Natural killer cell (primary cell): Measurements from ENCODE around the gene TOP2B. TPM values are rescaled to one million over a fixed set of nuclear protein-coding genes. Genes with fewer than 3 reads are reported as not detected.
A peak's percentile ranks its signal among the peaks of the same experiment; 100 is the strongest.

Source experiments
- ATAC-seq, 3 donors: fragments of 150-1000 bp in 2 of 3; fragments of 200-7000 bp in 1 of 3; cut with Tn5 transposase; 1 replicate in 1 of 3; 2 replicates in 2 of 3; pipeline ENCODE4 v1.10.0; 2021; ENCODE audit warnings: mild to moderate bottlenecking in 2 of 3, moderate library complexity in 2 of 3
- DNase-seq, 2 donors: peaks; one replicate each; pipeline versions ENCODE4 v3.0.0 to v3.0.0-alpha.2; 2013 to 2021; ENCODE audit warnings: mixed read lengths in 1 of 2
- H3K27ac ChIP-seq: one replicate; pipeline ENCODE4 v1.5.1; 2013; ENCODE audit warnings: mild to moderate bottlenecking, low read length
- H3K27me3 ChIP-seq: one replicate; pipeline ENCODE4 v1.6.1; 2013; ENCODE audit warnings: low read length; ENCODE audit not compliant: control insufficient read depth, insufficient read depth
- H3K36me3 ChIP-seq: one replicate; pipeline ENCODE4 v1.6.1; 2013; ENCODE audit warnings: low read length; ENCODE audit not compliant: control insufficient read depth, insufficient read depth
- H3K4me1 ChIP-seq: one replicate; pipeline ENCODE4 v1.6.1; 2013; ENCODE audit warnings: low read length; ENCODE audit not compliant: control insufficient read depth, insufficient read depth
- H3K4me3 ChIP-seq: one replicate; pipeline ENCODE4 v1.5.1; 2013; ENCODE audit warnings: low read length
- H3K9me3 ChIP-seq: one replicate; pipeline ENCODE4 v1.6.1; 2013; ENCODE audit warnings: low read length; ENCODE audit not compliant: control insufficient read depth, insufficient read depth
- H3K27ac Mint-ChIP-seq, 2 donors: one replicate each; pipeline ENCODE4 v1.8.0; 2022; ENCODE audit warnings: mild to moderate bottlenecking in 2 of 2, mixed read lengths in 2 of 2, moderate library complexity in 1 of 2
- H3K27me3 Mint-ChIP-seq, 2 donors: one replicate each; pipeline ENCODE4 v1.8.0; 2022; ENCODE audit warnings: low read depth in 2 of 2, mixed read lengths in 2 of 2
- H3K36me3 Mint-ChIP-seq: one replicate; pipeline ENCODE4 v1.8.0; 2022; ENCODE audit warnings: mixed read lengths
- H3K4me1 Mint-ChIP-seq, 2 donors: one replicate each; pipeline ENCODE4 v1.8.0; 2022; ENCODE audit warnings: mixed read lengths in 2 of 2
- H3K4me3 Mint-ChIP-seq: one replicate; pipeline ENCODE4 v1.8.0; 2022; ENCODE audit warnings: mild to moderate bottlenecking, moderate library complexity, mixed read lengths
- H3K9me3 Mint-ChIP-seq, 2 donors: one replicate each; pipeline ENCODE4 v1.8.0; 2022; ENCODE audit warnings: mixed read lengths in 2 of 2
- CTCF ChIP-seq: fragments of 200-600 bp; IDR thresholded peaks from one replicate; pipeline ENCODE4 v1.8.0; 2022; ENCODE audit warnings: antibody characterized with exemption
- WGBS: methylation state at CpG from one replicate; pipeline ENCODE4 v1.1.7; 2013; ENCODE audit warnings: missing lambda C conversion rate; ENCODE audit not compliant: insufficient coverage; 5-methylcytosine and 5-hydroxymethylcytosine counted together
- intact Hi-C: fragments of 100-400 bp; cut with micrococcal nuclease; formaldehyde crosslinking; loops from one replicate; pipeline ENCODE4 v1.14.2; 2022
- total RNA-seq, 4 donors: library from RNA; stranded (reverse); fragments of 120-200 nt in 1 of 4; gene quantifications; one replicate each; pipeline versions ENCODE4 v1.2.3 to v1.2.4, GENCODE V29; 2013 to 2022

Gene TOP2B
- total RNA-seq, 3 donors from 2014 or later (not counting 1 experiment from before 2014, with no cell fraction given): 126 to 180 (median 152) TPM

GRCh38 chr3:25665315-25666280 lies 891 bp upstream of the TOP2B start:
- peak overlapping the region; percentile 99 for H3K27ac Mint-ChIP-seq
- H3K27ac ChIP-seq: peak overlapping the region; percentile 90
- H3K36me3 Mint-ChIP-seq: no peaks in the 10 kb centered on the region
- H3K4me1 Mint-ChIP-seq: peaks cover 44 to 46% of the 10 kb centered on the region in 2 donors
- no peaks in the 10 kb centered on the region for H3K9me3 ChIP-seq
- intact Hi-C loops: loop anchor here (2.0 kb wide), 1 partner anchor 117 kb away; the partner anchor contains the start of gene NGLY1
- H3K9me3 Mint-ChIP-seq: no peaks in the 10 kb centered on the region
- peaks cover 16% of the 10 kb centered on the region for H3K4me1 ChIP-seq
- H3K4me3 ChIP-seq: peak overlapping the region; percentile 90
- no peaks in the 10 kb centered on the region for H3K27me3 ChIP-seq
- DNase-seq (peak in 1 of 2 donors; percentile 55), ATAC-seq (peak in 2 of 3 donors; percentile 19)
- peak overlapping the region; percentile 99 for H3K4me3 Mint-ChIP-seq
- 7% methylated on average over 14 of the region's 14 CpGs for WGBS
- no peak for TF ChIP-seq CTCF
- H3K27me3 Mint-ChIP-seq: peaks cover 0 to 2% of the 10 kb centered on the region in 2 donors
- no peaks in the 10 kb centered on the region for H3K36me3 ChIP-seq

- Histone ChIP-seq H3K4me3 (peak overlapping the region; percentile 90), H3K36me3 (no peaks in the 10 kb centered on the region), H3K4me1 (peaks cover 16% of the 10 kb centered on the region), H3K27ac (peak overlapping the region; percentile 90), H3K9me3 (no peaks in the 10 kb centered on the region), H3K27me3 (no peaks in the 10 kb centered on the region)
- WGBS: under 1% methylated on average over 112 of the region's 115 CpGs
- H3K4me1 Mint-ChIP-seq: peaks cover 56 to 61% of the 10 kb centered on the region in 2 donors
- peak overlapping the region; percentile 99 for H3K27ac Mint-ChIP-seq
- TF ChIP-seq CTCF: no peak
- no peaks in the 10 kb centered on the region for H3K9me3 Mint-ChIP-seq
- intact Hi-C loops: loop anchor here (2.0 kb wide), 2 partner anchors 15 to 119 kb away; partner anchors contain the start of gene NGLY1
- ATAC-seq: peak; percentile 35 to 46 (median 37)
- no peaks in the 10 kb centered on the region for H3K36me3 Mint-ChIP-seq
- H3K4me3 Mint-ChIP-seq: peak overlapping the region; percentile 99
- H3K27me3 Mint-ChIP-seq: peaks cover 0 to under 1% of the 10 kb centered on the region in 2 donors
- peak; percentile 61 to 74 for DNase-seq
Observed at GRCh38 chr3:25663869-25664811, 567 bp downstream of the TOP2B start.

GRCh38 chr3:25663347-25663868 lies 1.3 kb downstream of the TOP2B start:
- no peak for TF ChIP-seq CTCF
- H3K27ac Mint-ChIP-seq: peak overlapping the region; percentile 99
- peak overlapping the region; percentile 99 for H3K4me3 Mint-ChIP-seq
- peaks cover 19% of the 10 kb centered on the region for H3K4me1 ChIP-seq
- no peaks in the 10 kb centered on the region for H3K27me3 ChIP-seq
- H3K9me3 ChIP-seq: no peaks in the 10 kb centered on the region
- DNase-seq (peak in 1 of 2 donors; percentile 64), ATAC-seq (no peak)
- H3K27ac ChIP-seq: peak overlapping the region; percentile 90
- WGBS: 0% methylated on average over 15 of the region's 15 CpGs
- no peaks in the 10 kb centered on the region for H3K27me3 Mint-ChIP-seq
- no peaks in the 10 kb centered on the region for H3K36me3 Mint-ChIP-seq
- peak overlapping the region; percentile 71 for H3K4me3 ChIP-seq
- intact Hi-C loops: loop anchor here (2.0 kb wide), 1 partner anchor 15 kb away; no protein-coding TSS in a partner anchor
- H3K36me3 ChIP-seq: no peaks in the 10 kb centered on the region
- peaks cover 61 to 67% of the 10 kb centered on the region in 2 donors for H3K4me1 Mint-ChIP-seq
- no peaks in the 10 kb centered on the region for H3K9me3 Mint-ChIP-seq
